Upper lobe of right lung (tissue), 1 donor: ENCODE data around the gene NOLC1. TPM values are rescaled to one million over a fixed set of nuclear protein-coding genes. Genes with fewer than 3 reads are reported as not detected.

Experiments
- ATAC-seq: fragments of 200-7000 bp; cut with Tn5 transposase; one replicate; pipeline ENCODE4 v1.9.1; 2020; ENCODE audit warnings: mild to moderate bottlenecking, moderate library complexity
- DNase-seq: peaks from one replicate; pipeline ENCODE4 v3.0.0-alpha.2; 2020
- H3K27ac ChIP-seq: fragments of 200-600 bp; one replicate; pipeline ENCODE4 v1.8.0; 2022
- H3K27me3 ChIP-seq: fragments of 200-600 bp; one replicate; pipeline ENCODE4 v1.8.0; 2022; ENCODE audit warnings: mild to moderate bottlenecking
- H3K36me3 ChIP-seq: fragments of 200-600 bp; one replicate; pipeline ENCODE4 v1.8.0; 2022
- H3K4me1 ChIP-seq: fragments of 200-600 bp; one replicate; pipeline ENCODE4 v1.8.0; 2022
- H3K4me3 ChIP-seq: fragments of 200-600 bp; one replicate; pipeline ENCODE4 v1.8.0; 2022; ENCODE audit warnings: mild to moderate bottlenecking
- H3K9me3 ChIP-seq: fragments of 200-600 bp; one replicate; pipeline ENCODE4 v1.8.0; 2022
- CTCF ChIP-seq: fragments of 200-600 bp; IDR thresholded peaks from one replicate; pipeline ENCODE4 v1.8.0; 2022; ENCODE audit warnings: antibody characterized with exemption
- intact Hi-C: fragments of 100-400 bp; cut with DNase I; formaldehyde crosslinking; loops from one replicate; pipeline ENCODE4 v1.11.0; 2022
- total RNA-seq: library from RNA; stranded (reverse); fragmentation: NEBNext Ultra II Directional; extraction: Animal tissue kit (Norgen Biotek cat#: 25700); gene quantifications from one replicate; pipeline ENCODE4 v1.2.1, GENCODE V29; 2021
- donor health status: DM: no; HTN: yes; CAD: no; lungs with severe emphysema.

The NOLC1 gene
- total RNA-seq, 1 donor from 2014 or later: 37.9 TPM

- intact Hi-C loops: no loop called here
- Histone ChIP-seq H3K4me1 (no peaks in the 10 kb centered on the region), H3K27me3 (no peaks in the 10 kb centered on the region), H3K9me3 (no peaks in the 10 kb centered on the region), H3K4me3 (no peak overlapping the region), H3K36me3 (no peaks in the 10 kb centered on the region), H3K27ac (no peak overlapping the region)
- no peak for DNase-seq
- ATAC-seq: no peak
- no peak for TF ChIP-seq CTCF
These were observed 43.2 kb downstream of the NOLC1 start for GRCh38 chr10:102195296-102195870.

GRCh38 chr10:102196893-102197292, 44.7 kb downstream of the NOLC1 start:
- TF ChIP-seq CTCF: no peak
- no peak overlapping the region for H3K4me3 ChIP-seq
- H3K27ac ChIP-seq: no peak overlapping the region
- no peak for DNase-seq
- H3K9me3 ChIP-seq: no peaks in the 10 kb centered on the region
- H3K4me1 ChIP-seq: no peaks in the 10 kb centered on the region
- no peaks in the 10 kb centered on the region for H3K36me3 ChIP-seq
- no peaks in the 10 kb centered on the region for H3K27me3 ChIP-seq
- ATAC-seq: no peak
- intact Hi-C loops: no loop called here

- Histone ChIP-seq H3K27me3 (no peaks in the 10 kb centered on the region), H3K9me3 (no peaks in the 10 kb centered on the region), H3K4me3 (no peak overlapping the region), H3K4me1 (no peaks in the 10 kb centered on the region), H3K27ac (no peak overlapping the region), H3K36me3 (no peaks in the 10 kb centered on the region)
- ATAC-seq: no peak
- TF ChIP-seq CTCF: no peak
- no peak for DNase-seq
- intact Hi-C loops: no loop called here
These were observed 45.8 kb downstream of the NOLC1 start for GRCh38 chr10:102198027-102198426.

GRCh38 chr10:102200751-102201640, 48.8 kb downstream of the NOLC1 start:
- Histone ChIP-seq H3K9me3 (peaks cover 5% of the 10 kb centered on the region), H3K27ac (no peak overlapping the region), H3K4me3 (no peak overlapping the region), H3K27me3 (no peaks in the 10 kb centered on the region), H3K4me1 (no peaks in the 10 kb centered on the region), H3K36me3 (no peaks in the 10 kb centered on the region)
- intact Hi-C loops: no loop called here
- TF ChIP-seq CTCF: no peak
- ATAC-seq (no peak), DNase-seq (no peak)

- Histone ChIP-seq H3K4me1 (no peaks in the 10 kb centered on the region), H3K27ac (no peak overlapping the region), H3K4me3 (no peak overlapping the region), H3K9me3 (peaks cover 5% of the 10 kb centered on the region), H3K36me3 (no peaks in the 10 kb centered on the region), H3K27me3 (no peaks in the 10 kb centered on the region)
- intact Hi-C loops: no loop called here
- no peak for TF ChIP-seq CTCF
- no peak for ATAC-seq
- DNase-seq: no peak
These were observed 50.2 kb downstream of the NOLC1 start for GRCh38 chr10:102202386-102202785.
